Endothelial cell of umbilical vein (primary cell): ENCODE data around the gene NF1. TPM values are rescaled to one million over a fixed set of nuclear protein-coding genes. Genes with fewer than 3 reads are reported as not detected.

Source experiments
- BruUV-seq: library from RNA; stranded (reverse); fragments of 400-500 nt; replicated peaks from 2 replicates; lab custom pipeline; 2021; lab: Mats Ljungman, UMichigan
- CTCF ChIA-PET: fragments of 300-600, 350-600 bp; sonication (Branson Sonifier 250); formaldehyde crosslinking; loops from one replicate; lab custom pipeline; 2021; ENCODE audit warnings: antibody characterized with exemption, inconsistent platforms; lab: Charles Lee
- POLR2A ChIA-PET: fragments of 300-600, 350-600 bp; sonication (Branson Sonifier 250); formaldehyde crosslinking; loops from one replicate; lab custom pipeline; 2021; ENCODE audit warnings: antibody characterized with exemption, inconsistent platforms; lab: Charles Lee
- DNase-seq: peaks from one replicate; pipeline ENCODE4 v3.0.0-alpha.2; 2011; ENCODE audit warnings: low read depth, low spot score
- FAIRE-seq: peaks from 2 replicates; lab custom pipeline; 2011; peaks lifted over from hg19 to GRCh38; lab: Jason Lieb, UNC
- H2AFZ ChIP-seq: 2 replicates; pipeline ENCODE4 v1.6.0; 2012; ENCODE audit warnings: low read depth, low read length, control low read depth, inconsistent platforms
- H3K27ac ChIP-seq: 2 replicates; pipeline ENCODE4 v1.5.1; 2011; ENCODE audit warnings: low read depth, mild to moderate bottlenecking, control low read depth, low read length, moderate library complexity; ENCODE audit not compliant: insufficient read depth
- H3K27me3 ChIP-seq, 2 experiments: 2 replicates each; pipeline versions ENCODE4 v1.6.0 to v1.6.1; 2011; ENCODE audit warnings: low read length in 2 of 2, mixed read lengths in 1 of 2; ENCODE audit not compliant: control insufficient read depth in 2 of 2, insufficient read depth in 2 of 2
- H3K36me3 ChIP-seq, 2 experiments: 2 replicates in 1 of 2; 3 replicates in 1 of 2; pipeline ENCODE4 v1.5.1; 2011; ENCODE audit warnings: low read length in 2 of 2, mild to moderate bottlenecking in 1 of 2, moderate library complexity in 1 of 2; ENCODE audit not compliant: control insufficient read depth in 2 of 2, insufficient read depth in 2 of 2; ENCODE audit errors: extremely low read depth in 1 of 2
- H3K4me1 ChIP-seq: 3 replicates; pipeline ENCODE4 v1.5.1; 2011; ENCODE audit warnings: mild to moderate bottlenecking, low read length; ENCODE audit not compliant: control insufficient read depth, insufficient read depth; ENCODE audit errors: extremely low read depth
- H3K4me2 ChIP-seq: 2 replicates; pipeline ENCODE4 v1.6.1; 2011; ENCODE audit warnings: low read length, control low read depth, mixed read lengths; ENCODE audit not compliant: insufficient read depth
- H3K4me3 ChIP-seq, 3 experiments: fragments of 200-600 bp in 1 of 3; sonication (generic), shearing (Covaris generic) in 1 of 3; replicated peaks in 1 of 3; 2 replicates each; pipeline ENCODE4 v1.5.1; 2011 to 2016; ENCODE audit warnings: control low read depth in 3 of 3, low read length in 3 of 3, mild to moderate bottlenecking in 2 of 3, inconsistent platforms in 1 of 3, low read depth in 1 of 3, moderate library complexity in 1 of 3; ENCODE audit not compliant: insufficient read depth in 1 of 3
- H3K79me2 ChIP-seq: 2 replicates; pipeline ENCODE4 v1.6.0; 2012; ENCODE audit warnings: low read length, inconsistent platforms; ENCODE audit not compliant: control insufficient read depth, insufficient read depth
- H3K9ac ChIP-seq: replicated peaks from 2 replicates; pipeline ENCODE3; 2011; ENCODE audit warnings: low read length, control low read depth; ENCODE audit not compliant: insufficient read depth; ENCODE audit errors: extremely low read depth
- H3K9me1 ChIP-seq: replicated peaks from 3 replicates; pipeline ENCODE4 v1.6.0; 2011; ENCODE audit warnings: mild to moderate bottlenecking, low read length; ENCODE audit not compliant: control insufficient read depth, insufficient read depth; ENCODE audit errors: extremely low read depth
- H3K9me3 ChIP-seq: replicated peaks from 2 replicates; pipeline ENCODE4 v1.5.1; 2012; ENCODE audit warnings: low read length, inconsistent platforms; ENCODE audit not compliant: control insufficient read depth, insufficient read depth
- H4K20me1 ChIP-seq: replicated peaks from 2 replicates; pipeline ENCODE3; 2011; ENCODE audit warnings: mild to moderate bottlenecking, low read length; ENCODE audit not compliant: control insufficient read depth, insufficient read depth; ENCODE audit errors: extremely low read depth
- EZH2 ChIP-seq: IDR thresholded peaks from 2 replicates; pipeline ENCODE4 v1.6.1; 2012; ENCODE audit warnings: borderline replicate concordance, low read depth, mild to moderate bottlenecking, moderate library complexity, low read length, inconsistent platforms; ENCODE audit not compliant: severe bottlenecking
- FOS ChIP-seq: IDR thresholded peaks from 2 replicates; pipeline ENCODE4 v1.6.1; 2011; ENCODE audit warnings: mild to moderate bottlenecking, low read length, moderate library complexity, borderline replicate concordance; ENCODE audit not compliant: insufficient read depth
- GATA2 ChIP-seq: IDR thresholded peaks from 2 replicates; pipeline ENCODE4 v1.7.0; 2011; ENCODE audit warnings: low read depth, mild to moderate bottlenecking, moderate library complexity, mixed read lengths, low read length; ENCODE audit not compliant: insufficient read length, insufficient read depth
- JUN ChIP-seq: IDR thresholded peaks from 2 replicates; pipeline ENCODE4 v1.6.1; 2011; ENCODE audit warnings: borderline replicate concordance, low read depth; ENCODE audit not compliant: insufficient read length, insufficient read depth
- MYC ChIP-seq: IDR thresholded peaks from one replicate; pipeline ENCODE4 v1.6.1; 2011; ENCODE audit warnings: mild to moderate bottlenecking, low read depth, low read length
- POLR2A ChIP-seq: IDR thresholded peaks from 2 replicates; pipeline ENCODE4 v1.6.1; 2012; ENCODE audit warnings: low read depth, mild to moderate bottlenecking, control low read depth, low read length
- POLR2AphosphoS5 ChIP-seq: IDR thresholded peaks from 2 replicates; pipeline ENCODE4 v1.6.1; 2012; ENCODE audit warnings: low read depth, mild to moderate bottlenecking, control low read depth, low read length, moderate library complexity; ENCODE audit not compliant: insufficient read depth
- dilution Hi-C: fragments of 300-500 bp; cut with MboI; formaldehyde crosslinking; loops from one replicate; pipeline ENCODE4 v1.15.0; 2019; ENCODE audit warnings: low sequenced_read_pairs; ENCODE audit not compliant: extremely low pct_ligation_motif_present
- intact Hi-C: fragments of 100-400 bp; cut with micrococcal nuclease; formaldehyde crosslinking; loops from one replicate; pipeline ENCODE4 v1.10.0; 2022
- polyA plus RNA-seq, 4 experiments: library from polyadenylated mRNA; depleted of rRNA in 3 of 4; stranded (reverse) in 3 of 4; unstranded in 1 of 4; fragments of >200 nt; gene quantifications; 2 replicates each; pipeline versions ENCODE4 v1.2.1 to v1.2.3, GENCODE V29; 2011 to 2012; ENCODE audit warnings: missing spikeins in 1 of 4
- total RNA-seq: library from RNA; stranded (reverse); gene quantifications from 2 replicates; pipeline ENCODE4 v1.2.3, GENCODE V29; 2021
- TF ChIP-seq, protein P1 (sequence below), 2 donors: IDR thresholded peaks; 1 replicate in 1 of 2; 2 replicates in 1 of 2; pipeline ENCODE4 v1.5.1; 2011; ENCODE audit warnings: low read length in 2 of 2, mild to moderate bottlenecking in 2 of 2, moderate library complexity in 2 of 2, control low read depth in 1 of 2, inconsistent platforms in 1 of 2, low read depth in 1 of 2; ENCODE audit not compliant: insufficient read depth in 1 of 2; ENCODE audit errors: extremely low read depth in 1 of 2
- TF ChIP-seq, protein P2 (sequence below): IDR thresholded peaks from 2 replicates; pipeline ENCODE4 v1.6.1; 2011; ENCODE audit not compliant: insufficient read depth, insufficient read length

Gene NF1
- total and polyA plus RNA-seq, 2 donors (not counting 3 experiments of a cell fraction or from before 2014, with no cell fraction given): 13.7 to 42.4 TPM

DNA sequence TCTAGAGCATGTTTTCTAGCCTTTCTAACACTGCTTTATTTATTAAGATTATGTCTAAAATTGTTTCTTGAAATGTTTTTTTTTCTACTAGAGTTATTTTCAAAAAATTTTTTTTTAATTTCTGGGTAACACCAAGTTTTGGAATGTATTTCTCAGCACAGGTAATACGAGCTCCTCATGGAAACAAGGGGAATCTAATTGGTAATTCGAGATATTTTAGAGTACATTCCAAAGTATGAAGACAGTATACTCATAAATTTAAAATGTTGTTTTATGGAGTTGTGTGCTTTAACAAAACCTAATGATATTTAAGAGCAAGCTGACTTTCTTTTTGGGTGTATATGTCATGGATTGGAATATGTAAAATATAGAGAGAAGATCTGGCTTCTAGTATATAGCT lies 159.9 kb downstream of the NF1 start:
- Histone ChIP-seq H3K27ac (no peak overlapping the region), H3K9me1 (no peaks in the 10 kb centered on the region), H2AFZ (no peak overlapping the region), H3K79me2 (no peaks in the 10 kb centered on the region), H3K4me2 (no peak overlapping the region), H3K4me1 (peaks cover 15% of the 10 kb centered on the region), H3K4me3 (no peak overlapping the region), H3K9me3 (no peaks in the 10 kb centered on the region), H4K20me1 (no peaks in the 10 kb centered on the region), H3K27me3 (no peaks in the 10 kb centered on the region), H3K9ac (no peak overlapping the region), H3K36me3 (no peaks in the 10 kb centered on the region)
- ChIA-PET POLR2A (interaction anchor here (0.7 kb wide), 1 partner anchor 423 kb away, joined by 4 read pairs; no protein-coding TSS in a partner anchor), CTCF (interaction anchor here (1.0 to 1.6 kb wide), 5 partner anchors 12 to 134 kb away, joined by 3 to 6 read pairs (median 4); no protein-coding TSS in a partner anchor)
- BruUV-seq: no TSS peak
- no peak for FAIRE-seq
- dilution Hi-C loops (no loop called here), intact Hi-C loops (no loop called here)
- no peak for DNase-seq
- TF ChIP-seq, protein P1, sequence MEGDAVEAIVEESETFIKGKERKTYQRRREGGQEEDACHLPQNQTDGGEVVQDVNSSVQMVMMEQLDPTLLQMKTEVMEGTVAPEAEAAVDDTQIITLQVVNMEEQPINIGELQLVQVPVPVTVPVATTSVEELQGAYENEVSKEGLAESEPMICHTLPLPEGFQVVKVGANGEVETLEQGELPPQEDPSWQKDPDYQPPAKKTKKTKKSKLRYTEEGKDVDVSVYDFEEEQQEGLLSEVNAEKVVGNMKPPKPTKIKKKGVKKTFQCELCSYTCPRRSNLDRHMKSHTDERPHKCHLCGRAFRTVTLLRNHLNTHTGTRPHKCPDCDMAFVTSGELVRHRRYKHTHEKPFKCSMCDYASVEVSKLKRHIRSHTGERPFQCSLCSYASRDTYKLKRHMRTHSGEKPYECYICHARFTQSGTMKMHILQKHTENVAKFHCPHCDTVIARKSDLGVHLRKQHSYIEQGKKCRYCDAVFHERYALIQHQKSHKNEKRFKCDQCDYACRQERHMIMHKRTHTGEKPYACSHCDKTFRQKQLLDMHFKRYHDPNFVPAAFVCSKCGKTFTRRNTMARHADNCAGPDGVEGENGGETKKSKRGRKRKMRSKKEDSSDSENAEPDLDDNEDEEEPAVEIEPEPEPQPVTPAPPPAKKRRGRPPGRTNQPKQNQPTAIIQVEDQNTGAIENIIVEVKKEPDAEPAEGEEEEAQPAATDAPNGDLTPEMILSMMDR (IDR thresholded peaks at IDR 0.05; ENCODE audit: extremely low read depth in 1 of 2, insufficient read depth in 1 of 2, low read depth in 1 of 2, low read length in 2 of 2): no peak

DNA sequence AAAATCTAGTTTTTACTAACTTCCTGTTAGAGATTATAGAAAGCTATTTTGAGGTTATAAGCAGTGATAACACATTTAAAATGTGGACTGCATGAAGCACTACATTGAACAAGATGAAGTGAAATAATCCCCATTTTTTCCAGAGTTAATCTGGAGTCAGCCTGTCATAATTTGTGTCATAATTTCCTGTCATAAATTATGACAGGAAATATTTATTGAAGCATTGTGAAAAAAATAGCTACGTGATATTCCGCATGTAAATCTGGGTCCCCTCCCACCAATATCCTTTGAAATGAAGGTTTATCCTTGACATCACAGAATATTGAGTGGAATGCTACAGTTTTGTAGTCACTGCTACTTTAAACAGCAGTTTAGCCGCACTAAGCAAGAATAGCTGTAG lies 162.2 kb downstream of the NF1 start:
- peak overlapping the region; percentile 15 for H3K27ac ChIP-seq
- dilution Hi-C loops: no loop called here
- H3K9me3 ChIP-seq: no peaks in the 10 kb centered on the region
- peak; percentile 64 for DNase-seq
- H3K4me1 ChIP-seq: peaks cover 10% of the 10 kb centered on the region
- ChIA-PET CTCF (interaction anchor here (1.0 to 2.0 kb wide), 9 partner anchors 8 to 116 kb away, joined by 3 to 9 read pairs (median 4); partner anchors contain the start of gene EVI2B), POLR2A (no interaction called here)
- H3K4me2 ChIP-seq: peak overlapping the region; percentile 30
- no TSS peak for BruUV-seq
- no peaks in the 10 kb centered on the region for H3K36me3 ChIP-seq
- no peak overlapping the region for H2AFZ ChIP-seq
- H3K27me3 ChIP-seq: no peaks in the 10 kb centered on the region
- no peak overlapping the region for H3K9ac ChIP-seq
- H3K9me1 ChIP-seq: no peaks in the 10 kb centered on the region
- H4K20me1 ChIP-seq: no peaks in the 10 kb centered on the region
- FAIRE-seq: no peak
- TF ChIP-seq FOS (peak; percentile 18), GATA2 (no peak), MYC (no peak), EZH2 (no peak), POLR2AphosphoS5 (no peak), POLR2A (no peak), JUN (peak; percentile 30)
- TF ChIP-seq, protein P1 (IDR thresholded peaks at IDR 0.05; ENCODE audit: extremely low read depth in 1 of 2, insufficient read depth in 1 of 2, low read depth in 1 of 2, low read length in 2 of 2): no peak
- TF ChIP-seq, protein P2, sequence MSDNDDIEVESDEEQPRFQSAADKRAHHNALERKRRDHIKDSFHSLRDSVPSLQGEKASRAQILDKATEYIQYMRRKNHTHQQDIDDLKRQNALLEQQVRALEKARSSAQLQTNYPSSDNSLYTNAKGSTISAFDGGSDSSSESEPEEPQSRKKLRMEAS: no peak
- intact Hi-C loops: loop anchor here (2.0 kb wide), 1 partner anchor 116 kb away; no protein-coding TSS in a partner anchor
- H3K79me2 ChIP-seq: no peaks in the 10 kb centered on the region
- no peak overlapping the region for H3K4me3 ChIP-seq
